HFF-Myc (cell line): ENCODE results near the gene GPR152.
"Not testable (repeated sequence)": the region's sequence is repeated elsewhere in the genome, so short reads cannot be mapped to it uniquely, and the experiment has no call there.

Source experiments
- DNase-seq: peaks from one replicate; pipeline ENCODE4 v3.0.0-alpha.2; 2011; ENCODE audit warnings: low read depth; ENCODE audit errors: extremely low read depth
- H3K4me3 ChIP-seq: replicated peaks from 2 replicates; pipeline ENCODE4 v1.5.1; 2011; ENCODE audit warnings: low read depth, mild to moderate bottlenecking, control low read depth, low read length
- CTCF ChIP-seq: IDR thresholded peaks from 2 replicates; pipeline ENCODE4 v1.5.1; 2012; ENCODE audit warnings: mild to moderate bottlenecking, low read depth, low read length, control low read depth; ENCODE audit errors: missing control alignments

The GPR152 gene

GRCh38 chr11:67466962-67467771 lies 14.6 kb upstream of the GPR152 start:
- no peak overlapping the region for H3K4me3 ChIP-seq
- TF ChIP-seq CTCF = no peak
- no peak for DNase-seq

- no peak for DNase-seq
- no peak overlapping the region for H3K4me3 ChIP-seq
- no peak for TF ChIP-seq CTCF
Measured at GRCh38 chr11:67466367-67466766, 13.8 kb upstream of the GPR152 start.

GRCh38 chr11:67465530-67465929 lies 13.0 kb upstream of the GPR152 start:
- DNase-seq = not testable (repeated sequence)
- H3K4me3 ChIP-seq = peak overlapping the region; percentile 51

GRCh38 chr11:67465189-67465510 lies 12.6 kb upstream of the GPR152 start:
- H3K4me3 ChIP-seq = peak overlapping the region; percentile 51
- TF ChIP-seq CTCF = no peak
- DNase-seq = no peak

- no peak for DNase-seq
- peak overlapping the region; percentile 51 for H3K4me3 ChIP-seq
Measured at GRCh38 chr11:67464411-67465188, 12.1 kb upstream of the GPR152 start.

GRCh38 chr11:67463680-67464410 lies 11.3 kb upstream of the GPR152 start:
- H3K4me3 ChIP-seq = peak overlapping the region; percentile 51; the same call in 1 of the 2 replicates
- TF ChIP-seq CTCF = no peak
- DNase-seq = no peak

More at GRCh38 chr11:67464411-67465188, 12.1 kb upstream of the GPR152 start:
- no peak for TF ChIP-seq CTCF

GRCh38 chr11:67463186-67463585 lies 10.7 kb upstream of the GPR152 start:
- no peak overlapping the region for H3K4me3 ChIP-seq
- DNase-seq = no peak
- TF ChIP-seq CTCF = no peak
